Left hindlimb (tissue), 1 donor: Measurements from ENCODE around the gene NOX5.

Experiments used
- DNase-seq: peaks from one replicate; pipeline ENCODE4 v3.0.0-alpha.2; 2018

The NOX5 gene

DNA sequence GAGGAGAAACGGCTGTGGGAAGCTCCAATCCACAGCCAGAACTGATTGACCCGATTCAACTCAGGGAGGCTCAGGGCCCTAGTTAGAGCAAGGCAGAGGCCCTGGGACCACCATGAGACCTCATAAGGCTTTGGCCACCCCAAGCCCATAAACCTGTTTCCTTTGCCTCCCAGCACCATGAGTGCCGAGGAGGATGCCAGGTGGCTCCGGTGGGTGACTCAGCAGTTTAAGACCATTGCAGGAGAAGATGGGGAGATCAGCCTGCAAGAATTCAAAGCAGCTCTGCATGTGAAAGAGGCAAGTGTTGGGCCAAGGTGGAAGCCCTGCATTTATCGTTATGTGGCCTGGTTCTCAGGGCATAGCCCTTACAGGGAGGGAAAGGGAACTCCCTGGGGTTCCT lies 11.9 kb downstream of the NOX5 start:
- no peak for DNase-seq

DNA sequence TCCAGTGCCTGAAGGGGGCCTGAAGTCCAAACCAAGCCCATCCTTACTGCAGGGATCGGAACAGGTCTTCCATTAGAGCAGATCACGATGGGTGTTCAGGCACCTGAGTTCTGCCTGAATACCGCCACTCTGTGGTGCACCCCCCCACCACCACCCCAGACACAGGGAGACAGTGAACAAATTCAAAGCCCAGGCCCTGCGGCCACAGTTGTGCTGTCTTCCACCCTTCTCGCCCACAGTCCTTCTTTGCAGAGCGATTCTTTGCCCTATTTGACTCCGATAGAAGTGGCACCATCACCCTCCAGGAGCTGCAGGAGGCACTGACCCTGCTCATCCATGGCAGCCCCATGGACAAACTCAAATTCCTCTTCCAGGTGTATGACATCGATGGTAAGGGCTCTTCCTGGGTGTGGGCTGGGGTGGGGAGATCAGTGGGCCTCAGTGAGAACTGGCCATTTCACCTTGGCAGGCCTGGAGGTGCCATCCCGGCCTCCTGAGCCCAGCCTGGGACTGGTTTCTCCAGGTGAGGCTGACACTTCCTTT lies 13.6 kb downstream of the NOX5 start:
- DNase-seq, result no peak

DNA sequence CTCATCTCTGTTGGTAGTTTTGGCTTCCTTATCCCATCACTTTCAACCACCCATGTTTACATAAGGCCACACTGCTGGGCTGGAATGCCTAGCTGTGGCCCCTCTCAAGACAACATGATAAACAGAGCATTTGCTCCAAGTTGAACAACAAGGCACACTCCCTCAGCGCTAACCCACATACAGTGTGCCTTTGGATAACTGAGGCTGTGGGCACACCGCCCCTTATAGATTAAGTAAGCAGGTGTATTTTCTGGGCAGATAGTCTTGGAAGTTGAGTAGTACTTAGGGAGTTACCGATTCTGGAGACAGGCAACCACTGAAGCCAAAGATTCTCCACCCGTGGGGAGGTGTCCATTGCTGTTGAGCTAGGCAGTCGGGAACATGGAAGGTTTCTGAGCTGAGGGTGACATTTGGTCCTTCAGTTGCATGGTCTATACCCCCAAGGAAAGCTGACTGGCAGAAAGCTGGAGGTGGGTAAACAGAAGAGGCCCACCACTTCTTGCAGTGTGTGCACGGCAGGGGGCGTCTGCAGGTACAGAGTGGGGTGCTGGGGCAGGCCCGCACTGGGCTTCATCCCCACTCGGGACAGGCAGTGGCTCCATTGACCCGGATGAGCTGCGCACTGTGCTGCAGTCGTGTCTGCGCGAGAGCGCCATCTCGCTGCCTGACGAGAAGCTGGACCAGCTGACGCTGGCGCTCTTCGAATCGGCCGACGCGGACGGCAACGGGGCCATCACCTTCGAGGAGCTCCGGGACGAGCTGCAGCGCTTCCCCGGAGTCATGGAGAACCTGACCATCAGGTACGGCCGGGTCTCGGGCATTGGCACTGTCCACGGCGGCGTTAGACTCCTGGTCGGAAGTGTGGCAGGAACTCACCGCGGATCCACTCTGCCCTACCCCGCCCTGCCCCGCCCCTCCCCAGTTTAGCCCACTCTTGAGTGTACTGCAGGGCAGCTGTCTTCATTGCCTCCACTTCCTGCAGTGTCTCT lies 16.8 kb downstream of the NOX5 start:
- DNase-seq, result no peak

DNA sequence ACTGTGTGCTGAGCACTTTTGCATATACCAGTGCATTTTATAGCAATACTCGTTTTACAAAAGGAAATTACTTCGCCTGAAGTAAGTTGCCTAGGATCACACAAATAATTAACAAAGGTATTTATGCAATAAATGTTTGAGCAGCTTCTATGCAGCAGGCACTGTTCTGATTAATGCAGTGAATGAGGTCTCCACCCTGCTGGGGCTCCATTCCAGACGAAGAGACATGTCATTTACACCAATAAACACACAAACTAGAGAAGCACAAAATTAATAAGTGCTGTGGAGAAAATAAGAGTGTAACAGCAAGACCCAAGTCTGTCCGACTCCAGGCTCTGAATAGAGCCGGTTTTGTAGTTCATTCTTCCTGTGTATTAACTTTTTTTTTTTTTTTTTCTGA lies 17.5 kb downstream of the NOX5 start:
- no peak for DNase-seq

DNA sequence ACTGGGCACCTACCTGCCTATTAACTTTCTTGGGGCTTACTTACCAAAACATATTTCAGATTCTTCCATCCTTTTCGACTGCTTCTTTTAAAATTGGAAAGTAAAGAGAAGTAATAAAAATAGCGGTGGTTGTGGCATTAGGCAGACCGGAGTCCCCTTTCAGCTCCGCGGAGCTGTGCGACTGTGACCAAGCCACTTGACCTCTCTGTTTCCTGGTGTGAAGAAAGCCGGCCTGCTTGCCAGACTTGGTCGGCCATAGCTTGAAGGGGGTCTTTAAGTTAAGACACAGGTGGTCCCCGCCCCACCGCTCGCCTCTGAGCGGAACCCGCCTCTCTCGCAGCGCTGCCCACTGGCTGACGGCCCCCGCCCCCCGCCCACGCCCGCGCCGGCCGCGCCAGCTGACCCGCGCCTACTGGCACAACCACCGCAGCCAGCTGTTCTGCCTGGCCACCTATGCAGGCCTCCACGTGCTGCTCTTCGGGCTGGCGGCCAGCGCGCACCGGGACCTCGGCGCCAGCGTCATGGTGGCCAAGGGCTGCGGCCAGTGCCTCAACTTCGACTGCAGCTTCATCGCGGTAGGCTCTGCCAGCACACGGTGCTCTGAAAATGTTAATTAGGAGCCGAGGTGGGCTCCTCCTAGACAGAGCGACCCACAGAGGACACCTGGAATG lies 18.3 kb downstream of the NOX5 start:
- no peak for DNase-seq

DNA sequence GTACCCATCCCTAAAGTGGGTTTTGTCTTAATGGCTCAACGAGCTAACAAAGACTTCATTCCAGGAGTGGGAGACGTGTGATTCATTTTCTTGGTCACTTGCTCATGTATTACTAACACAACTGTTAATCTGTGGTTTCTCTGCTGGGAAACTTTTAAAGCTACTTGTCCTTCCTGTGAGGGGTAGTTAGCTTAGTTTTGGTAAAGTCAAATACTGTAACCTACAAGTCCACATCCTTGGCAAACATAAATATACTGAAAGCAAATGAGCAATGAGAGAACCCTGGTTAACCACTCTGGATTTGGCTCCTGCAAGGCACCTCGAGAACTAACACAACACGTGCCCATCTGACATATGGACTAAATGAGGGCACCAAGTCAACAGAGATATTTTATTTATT lies 19.9 kb downstream of the NOX5 start:
- no peak for DNase-seq

DNA sequence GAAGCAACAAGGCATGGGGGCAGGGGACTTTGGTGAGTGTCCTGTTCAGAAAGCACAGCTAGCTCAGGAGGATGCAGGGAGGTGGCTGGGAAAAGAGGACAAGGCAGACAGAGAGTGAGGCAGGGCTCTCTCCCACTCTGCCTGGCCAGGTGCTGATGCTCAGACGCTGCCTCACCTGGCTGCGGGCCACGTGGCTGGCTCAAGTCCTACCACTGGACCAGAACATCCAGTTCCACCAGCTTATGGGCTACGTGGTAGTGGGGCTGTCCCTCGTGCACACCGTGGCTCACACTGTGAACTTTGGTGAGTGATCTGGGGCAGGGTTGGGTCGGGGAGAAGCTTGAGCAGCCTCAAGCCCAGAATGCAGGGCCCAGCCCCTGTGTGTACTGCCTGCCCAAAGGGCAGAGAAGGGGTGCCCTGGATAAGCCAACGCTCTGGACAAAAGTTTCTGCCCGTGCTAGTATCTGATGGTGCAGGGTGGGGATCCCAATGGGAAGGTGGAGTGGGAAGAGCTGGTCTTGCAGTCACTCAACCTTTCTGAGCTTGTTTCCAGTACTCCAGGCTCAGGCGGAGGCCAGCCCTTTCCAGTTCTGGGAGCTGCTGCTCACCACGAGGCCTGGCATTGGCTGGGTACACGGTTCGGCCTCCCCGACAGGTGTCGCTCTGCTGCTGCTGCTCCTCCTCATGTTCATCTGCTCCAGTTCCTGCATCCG lies 20.9 kb downstream of the NOX5 start:
- DNase-seq, result no peak

DNA sequence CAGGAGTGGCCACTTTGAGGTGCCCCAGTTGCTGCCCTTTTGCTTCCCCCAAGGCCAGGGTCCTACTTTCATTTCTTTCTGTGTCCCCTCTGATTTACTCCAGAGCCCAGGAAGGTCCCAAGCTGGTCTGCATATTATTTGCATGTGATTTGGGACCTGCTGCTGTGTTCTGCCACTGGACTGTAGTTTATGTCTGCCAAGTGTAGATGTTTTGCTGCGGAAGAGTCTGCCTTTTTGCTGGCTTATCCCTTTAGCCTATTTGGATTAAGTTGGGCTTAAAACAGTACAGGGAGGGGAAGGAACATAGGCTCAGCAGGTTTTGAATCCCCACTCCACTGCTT lies 21.4 kb downstream of the NOX5 start:
- no peak for DNase-seq

DNA sequence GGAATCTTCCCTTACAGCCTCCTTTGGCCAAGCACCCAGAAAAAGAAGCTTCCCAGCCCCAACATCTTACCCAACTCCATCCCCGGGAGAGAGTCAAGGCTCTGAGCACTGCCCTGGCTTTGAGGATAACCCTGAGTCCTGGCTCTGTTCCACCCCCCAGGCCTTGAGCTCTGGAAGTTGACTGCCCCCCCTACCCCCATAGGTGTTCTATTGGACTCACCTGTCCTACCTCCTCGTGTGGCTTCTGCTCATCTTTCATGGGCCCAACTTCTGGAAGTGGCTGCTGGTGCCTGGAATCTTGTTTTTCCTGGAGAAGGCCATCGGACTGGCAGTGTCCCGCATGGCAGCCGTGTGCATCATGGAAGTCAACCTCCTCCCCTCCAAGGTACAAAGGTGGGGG lies 22.3 kb downstream of the NOX5 start:
- no peak for DNase-seq

DNA sequence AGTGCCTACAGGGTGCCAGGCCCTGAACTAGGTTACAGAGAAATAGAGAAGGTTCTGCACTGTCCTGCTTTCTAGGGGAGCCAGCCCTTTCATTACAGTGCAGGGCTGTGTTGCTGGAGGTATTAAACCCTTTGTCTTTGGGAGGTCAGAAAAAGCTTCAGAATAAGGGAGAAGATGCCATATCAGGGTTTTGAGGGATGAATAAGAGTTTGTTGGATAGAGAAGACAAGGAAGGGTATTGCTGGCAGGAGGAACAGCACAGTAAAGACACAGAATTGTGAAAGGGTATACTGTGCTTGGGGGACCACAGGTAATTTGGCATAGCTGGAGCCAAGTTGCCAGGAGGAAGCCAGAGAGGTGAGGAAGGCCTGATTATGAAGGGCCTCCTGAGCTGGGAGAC lies 23.0 kb downstream of the NOX5 start:
- DNase-seq, result no peak

DNA sequence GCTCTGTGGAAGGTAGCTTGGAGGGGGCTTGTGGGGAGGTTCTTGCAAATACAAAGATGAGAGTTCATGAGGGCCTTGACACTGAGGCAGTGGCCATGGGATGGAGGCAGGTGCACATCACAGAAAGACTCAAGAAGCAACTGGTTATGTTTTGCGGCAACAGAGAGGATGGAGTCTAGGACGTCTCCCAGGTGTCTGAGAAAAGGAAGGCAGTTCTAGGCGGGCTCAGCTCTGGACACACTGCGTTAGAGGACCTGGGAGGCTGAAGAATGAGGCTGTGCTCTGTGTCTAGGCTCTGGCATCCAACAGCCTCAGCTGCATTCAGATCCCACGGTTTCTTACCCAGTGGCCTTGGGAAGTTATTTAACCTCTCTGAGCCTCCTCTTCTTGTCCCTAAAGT lies 23.5 kb downstream of the NOX5 start:
- DNase-seq, result no peak

DNA sequence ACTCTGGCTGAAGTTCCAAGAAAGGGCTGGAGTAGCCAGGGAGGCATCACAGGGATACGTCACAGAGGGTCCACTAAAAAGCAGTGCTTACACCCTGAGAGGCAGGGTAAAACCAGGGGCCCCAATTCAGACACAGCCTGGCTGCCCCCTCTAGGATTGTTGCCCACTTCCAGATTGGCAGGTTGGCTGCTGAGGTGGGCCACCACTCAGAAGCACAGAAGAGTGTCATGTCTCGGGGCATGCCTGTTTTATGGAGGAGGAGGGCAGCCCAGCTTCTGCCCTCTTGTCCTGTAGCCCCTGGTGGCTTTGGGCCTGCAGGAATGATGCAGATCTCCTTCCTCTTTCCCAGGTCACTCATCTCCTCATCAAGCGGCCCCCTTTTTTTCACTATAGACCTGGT lies 24.0 kb downstream of the NOX5 start:
- DNase-seq, result no peak

DNA sequence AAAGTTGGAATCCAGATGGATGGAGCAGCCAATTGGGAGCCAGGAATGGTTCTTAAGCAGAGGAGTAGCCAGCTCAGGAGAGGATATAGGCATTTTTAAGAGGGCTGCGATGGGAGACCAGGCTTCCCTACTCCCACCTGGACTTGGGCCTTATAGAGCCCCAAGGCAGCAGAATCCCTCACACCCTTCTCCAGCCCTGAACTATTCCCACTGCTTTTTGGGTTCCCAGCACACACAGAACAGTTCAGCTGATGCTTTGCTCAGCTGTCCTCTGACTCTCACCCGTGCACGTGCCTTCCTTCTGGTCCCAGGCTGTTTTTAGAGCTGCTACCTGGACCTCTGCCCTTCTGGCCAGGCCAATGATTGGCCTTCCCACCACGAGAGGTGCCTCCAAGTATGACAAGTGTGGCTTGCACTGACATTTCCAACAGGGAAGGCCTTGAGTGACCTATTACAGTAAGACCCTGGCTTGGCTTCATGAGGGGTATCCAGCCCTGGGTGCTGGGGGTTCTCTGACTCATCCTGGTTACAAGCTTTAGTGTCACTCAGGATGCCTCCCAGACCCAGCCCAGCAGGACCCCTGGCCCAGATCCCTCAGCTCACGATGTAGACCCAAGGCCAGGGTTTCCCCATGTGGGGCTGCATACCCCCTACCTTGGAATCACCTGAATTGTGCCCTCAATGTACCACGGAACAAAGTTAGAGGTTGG lies 25.2 kb downstream of the NOX5 start:
- DNase-seq, result no peak

DNA sequence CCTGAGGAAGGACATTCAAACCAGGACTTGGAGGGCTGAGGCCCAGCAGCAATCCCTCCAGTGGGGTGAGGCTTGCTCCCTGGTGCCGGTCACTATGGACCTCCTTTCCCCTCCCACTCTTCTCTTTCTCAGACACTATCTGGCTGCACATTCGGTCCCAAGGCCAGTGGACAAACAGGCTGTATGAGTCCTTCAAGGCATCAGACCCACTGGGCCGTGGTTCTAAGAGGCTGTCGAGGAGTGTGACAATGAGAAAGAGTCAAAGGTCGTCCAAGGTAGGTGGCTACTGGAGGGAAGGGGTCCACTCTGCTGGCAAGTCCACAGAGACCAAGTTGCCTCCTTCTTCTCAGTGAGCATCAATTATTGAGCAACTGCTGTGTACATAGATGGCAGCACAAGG lies 28.0 kb downstream of the NOX5 start:
- no peak for DNase-seq

DNA sequence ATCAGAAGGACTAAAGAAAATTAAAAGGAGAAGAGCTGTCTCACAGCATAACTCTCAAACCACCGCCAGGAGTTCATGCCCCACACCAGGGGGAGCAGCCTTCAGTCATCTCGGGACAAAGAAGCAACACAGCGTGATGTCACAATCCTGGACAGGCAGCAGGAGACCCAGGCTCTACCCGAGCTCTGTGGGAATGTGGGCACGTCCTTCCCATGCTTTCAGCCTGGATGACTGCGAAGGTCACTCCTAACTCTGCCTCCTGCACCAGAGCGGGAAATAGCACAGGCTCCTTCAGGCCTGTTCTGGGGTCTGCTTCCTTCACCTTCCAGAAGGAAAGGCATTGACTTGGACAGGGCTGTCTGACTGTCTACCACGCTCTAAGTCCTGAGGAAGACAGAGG lies 31.3 kb downstream of the NOX5 start:
- DNase-seq, result no peak

DNA sequence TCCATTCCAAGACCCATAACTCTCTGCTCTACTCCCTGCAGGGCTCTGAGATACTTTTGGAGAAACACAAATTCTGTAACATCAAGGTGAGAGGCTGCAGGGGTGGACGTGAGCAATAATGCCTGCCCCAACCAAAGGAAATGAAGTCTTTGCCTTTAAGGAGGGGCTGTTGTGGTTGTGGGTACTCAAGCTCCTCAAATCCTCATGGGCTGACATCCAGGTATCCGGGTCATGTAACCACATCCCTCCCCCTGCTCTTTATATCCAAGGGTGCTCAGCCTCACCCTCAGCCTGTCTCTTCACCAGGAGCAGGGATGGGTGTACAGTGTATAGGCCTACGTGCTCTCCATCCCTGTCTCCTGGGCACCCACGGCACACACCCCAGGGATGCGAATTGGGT lies 32.3 kb downstream of the NOX5 start:
- no peak for DNase-seq

DNA sequence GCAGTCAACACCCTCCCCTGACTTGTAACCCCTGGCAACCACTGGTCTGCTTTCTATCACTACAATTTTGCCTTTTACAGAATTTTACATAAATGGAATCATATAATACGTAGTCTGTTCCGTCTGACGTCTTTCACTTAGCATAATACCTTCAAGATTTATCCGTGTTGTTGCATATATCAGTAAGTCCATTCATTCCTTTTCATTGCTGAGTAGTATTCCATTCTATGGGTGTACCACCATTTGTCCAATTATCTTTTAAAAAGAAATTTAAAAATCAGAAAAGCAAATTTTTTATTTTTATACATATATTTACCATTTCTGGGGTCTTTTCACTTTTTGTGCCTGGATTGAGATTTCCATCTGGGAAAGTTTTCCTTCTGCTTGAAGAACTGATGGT lies 35.5 kb downstream of the NOX5 start:
- DNase-seq, result no peak

DNA sequence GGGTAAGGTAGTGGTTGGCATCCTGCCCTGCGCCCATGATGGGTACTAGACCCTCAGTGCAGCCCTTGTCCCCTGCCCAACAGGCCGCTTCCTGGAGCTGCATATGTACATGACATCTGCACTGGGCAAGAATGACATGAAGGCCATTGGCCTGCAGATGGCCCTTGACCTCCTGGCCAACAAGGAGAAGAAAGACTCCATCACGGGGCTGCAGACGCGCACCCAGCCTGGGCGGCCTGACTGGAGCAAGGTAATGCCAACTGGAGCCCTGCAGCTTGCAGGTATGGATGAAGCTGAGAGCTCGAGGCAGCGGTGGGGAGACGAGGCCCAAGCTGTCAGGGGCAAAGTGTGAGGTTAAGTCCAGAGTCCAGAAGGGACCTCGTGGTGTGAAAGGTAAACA lies 40.8 kb downstream of the NOX5 start:
- DNase-seq, result no peak

DNA sequence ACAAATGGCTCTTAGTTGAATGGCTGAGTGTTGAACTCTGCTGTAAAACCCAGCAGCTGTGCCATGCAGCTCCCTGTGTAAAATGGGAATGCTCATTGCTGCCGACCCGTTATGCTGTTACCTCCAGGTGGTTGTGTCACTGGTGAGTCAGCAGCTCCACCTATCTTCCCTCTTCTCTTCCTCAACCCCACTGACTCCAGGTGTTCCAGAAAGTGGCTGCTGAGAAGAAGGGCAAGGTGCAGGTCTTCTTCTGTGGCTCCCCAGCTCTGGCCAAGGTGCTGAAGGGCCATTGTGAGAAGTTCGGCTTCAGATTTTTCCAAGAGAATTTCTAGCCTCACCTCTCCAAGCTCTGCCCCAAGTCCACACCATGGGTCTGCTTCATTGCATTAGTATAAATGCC lies 41.9 kb downstream of the NOX5 start:
- no peak for DNase-seq

DNA sequence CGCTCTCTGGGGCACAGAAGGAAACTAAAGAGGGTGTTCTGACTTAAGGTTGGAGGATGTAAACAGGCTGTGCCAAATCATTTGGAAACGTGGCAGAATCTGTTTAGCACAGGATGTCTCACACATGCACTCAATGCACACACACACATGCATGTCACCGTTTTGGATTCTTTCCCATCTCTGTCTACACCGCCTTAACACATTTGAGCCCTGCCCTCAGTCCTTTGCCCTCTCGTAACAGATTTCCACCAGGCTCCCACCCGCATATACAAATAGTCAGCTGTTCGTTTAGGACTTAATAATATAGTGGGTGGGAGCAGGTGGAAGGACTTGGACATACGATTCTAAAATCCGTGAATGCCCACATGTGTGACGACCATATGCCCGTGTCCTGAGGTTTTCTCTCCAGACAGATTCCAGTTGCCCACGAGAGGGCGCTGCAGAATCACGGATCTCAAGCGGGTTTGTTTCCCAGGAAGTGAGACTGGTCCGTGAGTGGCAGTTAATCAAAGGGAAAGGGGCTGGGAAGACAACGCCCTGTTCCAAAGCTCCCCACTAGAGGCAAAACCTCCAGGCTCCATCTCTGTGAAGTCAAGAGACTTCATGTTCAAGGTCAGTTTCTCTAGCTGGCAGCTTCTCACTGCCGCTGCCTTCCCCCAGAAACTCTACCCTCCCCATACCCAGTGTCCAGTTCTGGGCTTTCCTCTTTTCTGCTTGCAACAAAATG lies 44.5 kb downstream of the NOX5 start:
- DNase-seq, result peak; percentile 88

DNA sequence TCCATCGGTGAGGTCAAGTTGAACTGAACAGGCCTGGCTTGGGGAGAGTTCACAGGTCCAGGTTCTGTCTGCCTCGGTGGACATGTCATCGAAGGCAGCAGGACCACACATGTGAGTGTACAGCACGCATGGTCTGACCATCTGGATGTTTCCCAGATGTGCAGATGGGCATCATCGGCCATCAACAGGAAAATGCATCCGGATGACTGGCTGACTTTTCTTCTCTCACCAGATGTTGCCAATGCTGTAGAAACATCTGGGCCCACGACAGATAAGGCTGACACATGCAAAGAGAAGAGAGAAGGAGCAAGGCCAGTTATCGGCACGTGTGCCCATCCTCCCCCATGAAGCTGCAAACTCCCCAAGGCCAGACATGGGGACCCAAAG lies 45.1 kb downstream of the NOX5 start:
- DNase-seq, result no peak

DNA sequence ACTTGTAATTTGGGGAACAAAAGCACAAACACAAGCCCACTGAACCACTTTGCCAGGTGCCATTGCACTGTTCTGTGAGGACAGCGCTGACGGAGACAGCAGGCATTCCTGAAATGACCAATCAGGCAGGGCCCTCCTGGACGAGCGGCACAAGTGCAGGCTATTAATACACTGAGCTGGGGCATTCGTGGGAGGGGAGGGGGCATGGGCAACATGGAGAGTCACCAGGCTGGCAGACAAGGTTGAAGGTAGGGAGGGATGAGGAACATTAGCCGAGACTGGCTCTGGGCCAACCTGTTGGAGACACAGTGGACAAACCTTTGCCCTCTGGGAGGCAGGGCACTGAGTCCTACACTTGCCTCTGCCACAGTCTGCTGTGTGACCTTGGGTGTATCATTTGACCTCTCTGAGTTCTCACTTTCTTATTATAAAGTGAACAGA lies 45.6 kb downstream of the NOX5 start:
- DNase-seq, result no peak
